ENCODE results near the gene MAEL.

MAEL gene

GRCh38 chr1:167054531-167054930 is 65.5 kb downstream of the MAEL start:
- TF ChIP-seq CTCF (IDR thresholded peaks at IDR 0.05; ENCODE audit: control insufficient read depth, extremely low read depth, insufficient read depth), result no peak
- no peak for DNase-seq (ENCODE audit: low read depth)

GRCh38 chr1:167054946-167055630 is 66.0 kb downstream of the MAEL start:
- no peak for TF ChIP-seq CTCF (IDR thresholded peaks at IDR 0.05; ENCODE audit: control insufficient read depth, extremely low read depth, insufficient read depth)
- H3K4me3 ChIP-seq (ENCODE audit: low read depth, low read length), result no peak overlapping the region
- no peak for DNase-seq (ENCODE audit: low read depth)

More at GRCh38 chr1:167054531-167054930, 65.5 kb downstream of the MAEL start:
- no peak overlapping the region for H3K4me3 ChIP-seq (ENCODE audit: low read depth, low read length)

- no peak for DNase-seq (ENCODE audit: low read depth)
- H3K4me3 ChIP-seq (ENCODE audit: low read depth, low read length), result no peak overlapping the region
- no peak for TF ChIP-seq CTCF (IDR thresholded peaks at IDR 0.05; ENCODE audit: control insufficient read depth, extremely low read depth, insufficient read depth)
These were observed 67.6 kb downstream of the MAEL start for GRCh38 chr1:167056529-167057231.

- TF ChIP-seq CTCF (IDR thresholded peaks at IDR 0.05; ENCODE audit: control insufficient read depth, extremely low read depth, insufficient read depth), result peak; percentile 95
- peak; percentile 31 for DNase-seq (ENCODE audit: low read depth)
- no peak overlapping the region for H3K4me3 ChIP-seq (ENCODE audit: low read depth, low read length)
These were observed 68.2 kb downstream of the MAEL start for GRCh38 chr1:167057241-167057688.

GRCh38 chr1:167059045-167059808 is 70.1 kb downstream of the MAEL start:
- TF ChIP-seq CTCF (IDR thresholded peaks at IDR 0.05; ENCODE audit: control insufficient read depth, extremely low read depth, insufficient read depth), result peak; percentile 92
- no peak overlapping the region for H3K4me3 ChIP-seq (ENCODE audit: low read depth, low read length)
- no peak for DNase-seq (ENCODE audit: low read depth)

GRCh38 chr1:167059809-167060107 is 70.7 kb downstream of the MAEL start:
- H3K4me3 ChIP-seq (ENCODE audit: low read depth, low read length), result no peak overlapping the region
- no peak for TF ChIP-seq CTCF (IDR thresholded peaks at IDR 0.05; ENCODE audit: control insufficient read depth, extremely low read depth, insufficient read depth)
- no peak for DNase-seq (ENCODE audit: low read depth)
